ENCODE data around the gene SUSD1.

Gene SUSD1

DNA sequence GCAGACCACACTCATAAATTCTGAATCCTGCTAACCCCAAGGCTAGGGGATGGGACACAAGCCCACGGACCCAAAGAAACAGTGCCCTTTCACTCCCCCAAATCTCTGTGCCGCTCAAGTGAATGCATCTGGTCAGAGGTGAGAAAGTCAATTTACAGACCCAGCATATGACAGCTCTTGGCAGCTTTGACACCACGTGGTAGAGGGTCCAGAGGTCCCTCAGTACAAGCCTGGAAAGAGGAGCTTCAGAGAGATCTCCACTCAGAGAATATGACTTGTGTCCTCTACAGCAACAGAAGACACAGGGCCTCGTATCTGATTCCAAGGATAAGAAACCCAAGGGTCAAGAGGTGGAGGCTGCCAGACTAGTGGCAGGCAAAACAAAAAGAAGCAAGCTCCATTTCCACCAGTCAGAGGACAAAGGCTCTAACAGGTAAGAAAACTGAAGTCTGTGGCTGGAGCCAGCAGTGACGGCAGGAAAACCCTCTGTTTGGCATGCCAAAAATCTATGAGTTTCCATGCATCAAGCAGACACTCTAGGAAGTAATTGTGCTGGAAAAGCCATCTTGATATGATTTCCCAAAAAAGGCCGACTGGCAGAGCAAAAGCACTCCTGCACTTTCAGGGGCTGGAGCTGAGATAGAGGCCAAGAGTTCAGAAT lies 139.8 kb downstream of the SUSD1 start:
- peak; percentile 64 for DNase-seq

DNA sequence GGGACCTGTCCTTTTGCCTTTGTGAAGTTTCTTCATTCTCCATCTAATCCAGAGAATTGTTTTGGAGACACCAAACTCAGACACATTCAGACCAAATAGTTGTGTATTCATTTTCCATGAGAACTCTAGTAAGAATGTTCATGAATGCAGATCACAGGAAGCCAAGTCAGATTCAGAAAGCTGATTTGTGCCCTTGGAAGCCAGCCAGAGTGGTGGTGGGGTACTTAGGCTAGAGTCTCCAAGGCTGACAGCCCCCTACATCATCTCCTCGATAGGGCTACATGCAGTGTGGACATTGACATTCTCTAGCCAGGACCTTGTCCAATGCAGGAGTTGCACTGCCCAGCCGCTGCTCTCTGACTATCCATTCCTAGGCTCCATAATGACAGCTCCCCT lies 140.9 kb downstream of the SUSD1 start:
- DNase-seq: no peak

DNA sequence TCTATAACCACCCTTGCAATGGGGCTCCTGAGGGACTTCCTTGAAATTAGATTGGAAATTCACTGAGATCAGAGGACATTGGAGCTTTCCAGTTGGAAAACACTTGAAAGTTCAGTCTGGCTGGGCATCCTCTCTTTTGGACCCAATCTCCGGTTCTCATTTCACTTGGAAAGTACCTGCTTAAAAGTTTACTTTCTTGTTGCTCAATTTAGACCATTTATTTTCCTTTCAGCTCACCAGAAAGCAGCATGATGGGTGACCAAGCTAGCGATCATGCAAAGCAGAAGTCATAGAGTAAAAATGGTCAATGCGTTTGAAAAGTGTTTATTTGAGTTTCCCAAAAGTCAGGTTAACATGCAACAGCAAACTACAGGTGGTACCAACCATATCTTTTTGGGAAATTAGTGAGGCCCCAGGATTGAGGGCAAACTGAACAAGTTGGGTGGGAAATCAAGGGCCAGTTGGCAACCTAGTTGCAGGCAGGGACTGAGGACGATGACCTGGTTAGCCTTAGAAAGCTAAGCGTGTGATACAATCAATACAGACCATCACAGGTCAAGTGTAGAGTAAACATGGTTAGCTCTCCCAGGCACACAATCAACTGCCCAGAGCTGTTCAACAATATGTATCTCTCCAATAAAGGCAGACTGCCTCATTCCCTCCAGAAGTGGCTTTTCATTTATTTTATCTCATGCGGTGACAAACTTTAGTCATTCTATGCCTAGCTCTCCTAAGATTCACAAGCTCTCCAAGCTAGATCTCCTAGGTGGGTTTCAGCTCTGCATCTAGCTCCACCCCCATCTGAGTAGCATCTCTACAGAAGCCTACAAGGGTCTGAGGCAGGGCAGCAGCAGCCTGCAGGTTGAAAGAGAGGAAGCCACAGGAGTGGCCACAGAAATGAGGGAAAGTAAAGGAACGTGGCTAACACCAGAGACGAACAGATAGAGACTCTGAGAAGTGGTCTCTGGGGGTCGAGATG lies 141.6 kb downstream of the SUSD1 start:
- DNase-seq: no peak

DNA sequence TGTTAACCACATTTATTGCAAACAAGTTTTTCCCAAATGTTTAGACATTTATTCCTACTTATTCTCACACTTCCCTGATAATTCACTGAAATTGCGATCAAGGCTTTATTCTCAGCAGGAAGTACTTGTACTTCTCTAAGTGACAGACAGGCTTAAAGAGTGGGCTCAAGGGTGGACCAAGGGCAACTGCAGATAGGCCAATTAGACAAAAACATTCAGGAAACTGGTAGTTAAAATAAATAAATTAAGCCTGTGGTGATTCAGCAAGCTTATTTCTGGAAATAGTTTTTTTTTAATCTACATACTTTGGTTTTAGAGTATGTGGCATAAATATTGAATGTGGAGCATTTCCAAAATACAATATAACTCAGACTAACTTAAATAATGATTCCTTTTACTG lies 142.4 kb downstream of the SUSD1 start:
- no peak for DNase-seq

DNA sequence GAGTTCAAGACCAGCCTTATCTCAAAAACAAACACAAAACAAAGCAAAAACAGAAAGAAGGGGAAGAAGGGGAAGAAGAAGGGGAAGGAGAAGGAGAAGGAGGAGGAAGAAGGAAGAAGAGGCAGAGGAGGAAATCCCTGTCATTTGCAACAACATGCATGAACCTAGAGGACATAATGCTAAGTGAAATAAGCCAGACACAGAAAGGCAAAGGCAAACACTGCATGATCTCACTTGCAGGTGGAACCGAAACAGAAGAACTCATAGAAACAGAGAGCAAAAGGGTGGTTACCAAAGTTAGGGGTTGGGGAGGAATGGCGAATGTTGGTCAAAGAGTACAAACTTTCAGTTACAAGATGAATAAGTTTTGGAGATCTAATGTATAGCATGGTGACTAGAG lies 143.1 kb downstream of the SUSD1 start:
- DNase-seq: no peak

DNA sequence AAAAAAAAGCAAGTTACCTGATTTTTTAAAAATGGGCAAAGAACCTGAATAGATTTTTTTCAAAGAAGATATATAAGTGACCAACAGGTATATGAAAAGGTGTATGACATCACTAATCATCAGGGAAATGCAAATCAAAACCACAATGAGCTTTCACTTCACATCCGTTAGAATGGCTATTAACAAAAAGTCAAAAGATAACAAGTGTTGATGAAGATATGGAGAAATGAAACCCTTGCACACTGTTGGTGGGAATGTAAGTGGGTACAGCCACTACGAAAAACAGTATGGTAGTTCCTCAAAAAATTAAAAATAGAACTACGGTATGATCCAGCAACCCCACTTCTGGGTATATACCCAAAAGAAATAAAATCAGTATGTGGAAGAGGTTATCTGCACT lies 143.7 kb downstream of the SUSD1 start:
- DNase-seq: no peak

DNA sequence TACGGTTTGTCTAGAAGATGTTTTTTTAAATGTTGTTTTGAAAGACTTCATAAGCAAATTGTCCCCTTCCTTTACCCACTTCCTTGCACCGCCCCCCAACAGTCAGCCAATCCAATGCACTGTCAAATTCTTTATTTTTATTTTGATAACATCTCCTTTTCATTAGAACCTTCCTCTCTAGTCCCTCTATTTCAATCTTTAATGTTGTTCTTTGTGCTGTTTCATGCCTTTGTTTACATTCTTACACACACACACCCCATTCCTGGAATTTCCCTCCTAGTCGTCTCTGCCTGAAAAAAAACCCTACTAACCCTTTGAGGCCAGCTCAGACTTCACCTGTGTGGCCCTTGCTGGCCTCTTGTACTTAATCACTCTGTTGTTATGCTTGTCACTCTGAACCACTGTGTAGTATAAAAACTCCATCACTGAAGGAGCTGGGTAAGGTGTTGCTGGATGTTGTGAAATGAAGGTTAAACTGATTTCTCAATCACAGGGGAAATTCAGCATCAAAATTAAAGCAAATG lies 145.1 kb downstream of the SUSD1 start:
- no peak for DNase-seq

DNA sequence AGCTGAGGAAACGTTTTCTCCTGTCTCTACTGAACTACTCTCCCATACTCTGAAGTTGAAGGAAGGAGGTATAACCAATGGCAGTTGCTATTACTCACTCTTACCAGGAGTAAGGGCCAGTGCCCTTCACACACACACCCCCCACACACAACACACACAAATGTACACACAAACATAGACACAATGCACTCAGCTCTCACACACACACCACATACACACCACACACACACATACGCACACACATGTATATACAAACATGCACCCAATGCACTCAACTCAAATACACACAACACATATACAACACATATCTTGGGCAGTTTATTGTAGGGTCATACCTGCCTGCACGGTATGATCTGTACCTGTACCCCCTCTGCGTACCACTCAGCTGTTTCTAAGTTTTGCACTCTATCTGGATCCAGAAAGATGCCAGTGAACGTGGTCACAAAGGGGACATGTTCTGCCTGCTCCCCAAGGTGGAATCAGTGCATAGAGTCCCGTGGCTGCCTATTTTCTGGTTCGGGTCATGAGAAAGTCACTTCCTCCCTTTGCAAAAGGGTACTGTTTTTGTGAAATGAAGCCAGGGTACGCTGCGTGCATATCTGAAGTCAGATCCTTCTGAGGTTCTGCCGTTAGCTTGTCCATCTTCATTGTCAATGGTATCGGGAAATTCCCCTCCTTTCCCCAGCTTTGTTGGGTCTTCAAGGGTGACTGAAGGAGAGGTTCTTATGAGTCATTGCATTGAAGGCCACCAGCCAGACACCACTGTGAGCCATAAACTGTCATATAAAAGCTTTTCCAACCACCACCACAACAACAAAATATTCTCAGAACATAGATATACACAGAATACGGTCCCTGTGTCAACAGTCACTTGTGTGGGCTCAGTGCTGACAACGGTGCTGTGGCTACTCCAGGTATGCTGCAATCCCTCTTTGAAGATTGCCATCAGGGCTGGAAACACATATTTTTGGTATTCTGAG lies 146.6 kb downstream of the SUSD1 start:
- no peak for DNase-seq

DNA sequence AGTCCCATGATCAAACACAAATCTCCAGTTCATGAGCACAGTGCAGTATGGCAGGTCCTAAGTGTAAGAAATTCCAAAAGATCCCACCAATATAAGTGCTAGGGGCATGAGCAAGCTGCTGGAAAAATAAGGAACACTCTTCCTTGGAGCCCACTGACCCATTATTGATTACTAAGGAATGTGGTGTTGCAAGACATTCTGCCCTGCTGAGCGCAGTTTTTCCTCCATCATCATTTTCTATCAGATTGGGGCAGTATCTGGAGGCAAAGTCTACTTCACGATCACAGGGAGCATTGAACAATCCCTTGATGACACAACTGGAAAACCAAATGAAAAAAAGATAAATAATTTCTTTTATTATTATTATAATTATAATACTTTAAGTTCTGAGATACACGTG lies 149.2 kb downstream of the SUSD1 start:
- DNase-seq: no peak

DNA sequence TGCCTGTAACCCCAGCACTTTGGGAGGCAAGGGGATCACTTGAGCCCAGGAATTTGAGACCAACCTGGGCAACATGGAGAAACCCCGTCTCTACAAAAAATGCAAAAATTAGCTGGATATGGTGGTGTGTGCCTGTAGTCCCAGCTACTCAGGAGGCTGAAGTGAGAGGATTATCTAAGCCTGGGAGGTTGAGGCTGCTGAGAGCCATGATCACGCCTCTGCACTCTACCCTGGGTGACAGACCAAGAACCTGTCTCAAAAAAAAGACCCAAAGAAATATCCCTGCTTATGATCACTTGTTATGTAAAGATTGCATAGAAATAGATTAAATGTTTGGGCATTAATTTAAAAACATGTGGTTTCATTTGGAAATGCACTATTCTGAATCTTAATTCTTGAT lies 153.4 kb downstream of the SUSD1 start:
- no peak for DNase-seq

DNA sequence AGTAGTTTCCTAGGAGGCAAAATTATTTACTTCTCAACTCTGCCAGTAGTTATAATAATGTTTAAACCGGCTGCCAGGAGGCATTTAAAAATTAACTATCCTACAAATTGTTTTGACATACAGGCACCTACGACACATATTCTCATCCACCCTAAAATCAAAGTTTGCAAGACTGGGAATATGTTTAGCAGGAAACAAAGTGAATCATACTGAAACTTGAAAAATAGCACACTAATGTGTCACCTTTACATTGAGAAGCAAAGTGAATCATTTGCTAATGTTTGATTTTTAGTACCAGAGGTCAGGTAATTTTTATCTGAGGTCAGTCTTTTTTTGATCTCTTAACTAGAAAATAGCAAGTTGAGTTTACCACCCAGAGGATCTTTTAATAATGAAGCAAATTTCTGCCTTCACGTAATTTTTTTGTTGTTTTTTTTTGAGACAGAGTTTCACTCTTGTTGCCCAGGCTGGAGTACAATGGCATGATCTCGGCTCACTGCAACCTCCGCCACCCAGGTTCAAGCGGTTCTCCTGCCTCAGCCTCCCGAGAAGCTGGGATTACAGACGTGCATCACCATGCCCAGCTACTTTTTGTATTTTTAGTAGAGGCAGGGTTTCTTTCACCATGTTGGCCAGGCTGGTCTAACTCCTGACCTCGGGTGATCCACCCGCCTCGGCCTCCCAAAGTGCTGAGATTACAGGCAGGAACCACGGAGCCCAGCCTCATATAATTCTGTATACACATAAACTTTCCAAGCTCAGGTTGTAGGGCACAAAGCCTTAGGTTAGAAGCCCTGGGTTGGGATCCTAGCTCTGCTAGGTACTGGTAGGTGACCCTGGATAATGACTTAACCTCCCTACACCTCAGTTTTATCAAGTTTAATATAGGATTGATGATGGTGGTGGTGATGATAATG lies 154.2 kb downstream of the SUSD1 start:
- no peak for DNase-seq

DNA sequence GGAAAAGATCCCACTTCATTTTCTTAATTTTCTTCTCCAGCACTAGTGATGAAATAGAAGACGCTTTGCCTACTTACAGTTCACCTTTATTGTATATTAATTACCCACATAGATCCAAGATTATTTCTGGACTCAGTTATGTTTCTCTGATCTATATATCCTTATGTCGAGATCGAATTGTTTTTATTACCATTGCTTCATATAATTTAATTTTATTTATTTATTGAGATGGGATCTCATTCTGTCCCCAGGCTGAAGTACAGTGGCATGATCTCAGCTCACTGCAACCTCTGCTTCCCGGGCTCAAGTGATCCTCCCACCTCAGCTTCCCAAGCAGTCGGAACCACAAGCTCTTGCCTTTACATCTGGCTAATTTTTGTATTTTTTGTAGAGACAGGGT lies 157.2 kb downstream of the SUSD1 start:
- no peak for DNase-seq

DNA sequence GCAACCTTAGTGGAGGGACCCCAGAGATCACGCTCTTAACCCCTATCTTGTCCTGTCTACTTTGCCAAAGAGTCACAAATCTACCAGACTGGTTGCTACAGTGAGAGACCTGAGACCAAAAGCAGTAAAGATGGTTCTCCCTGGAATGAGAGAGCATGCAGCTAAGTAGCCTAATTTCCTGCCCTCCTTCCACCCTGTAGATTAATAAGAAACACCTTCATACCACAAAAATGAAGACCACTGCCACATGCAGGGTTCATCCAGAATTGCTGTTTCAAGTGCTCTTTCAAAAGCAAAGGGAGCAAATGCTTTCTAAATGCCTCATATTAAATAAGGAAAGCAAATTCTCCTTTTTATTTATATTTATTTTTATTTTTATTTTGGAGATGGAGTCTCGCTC lies 159.4 kb downstream of the SUSD1 start:
- no peak for DNase-seq

DNA sequence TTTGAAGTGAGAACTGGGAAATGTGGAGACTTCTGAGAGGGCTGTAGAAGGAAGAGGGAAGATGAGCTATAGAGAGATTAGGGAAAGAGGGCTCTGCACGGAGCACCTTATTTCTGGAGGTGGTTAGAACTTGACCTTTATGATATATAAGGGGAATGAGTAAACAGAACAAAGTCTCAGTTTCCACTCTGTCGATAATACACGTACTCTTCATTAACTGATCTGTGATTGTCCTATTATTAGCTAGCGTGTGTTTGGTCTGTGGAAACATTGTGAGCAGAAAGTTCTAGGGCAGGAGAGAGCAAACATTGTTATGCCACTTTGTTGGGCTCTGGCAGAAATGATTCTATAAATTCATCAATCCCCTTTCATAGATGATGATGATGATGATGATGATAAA lies 159.9 kb downstream of the SUSD1 start:
- DNase-seq: no peak

DNA sequence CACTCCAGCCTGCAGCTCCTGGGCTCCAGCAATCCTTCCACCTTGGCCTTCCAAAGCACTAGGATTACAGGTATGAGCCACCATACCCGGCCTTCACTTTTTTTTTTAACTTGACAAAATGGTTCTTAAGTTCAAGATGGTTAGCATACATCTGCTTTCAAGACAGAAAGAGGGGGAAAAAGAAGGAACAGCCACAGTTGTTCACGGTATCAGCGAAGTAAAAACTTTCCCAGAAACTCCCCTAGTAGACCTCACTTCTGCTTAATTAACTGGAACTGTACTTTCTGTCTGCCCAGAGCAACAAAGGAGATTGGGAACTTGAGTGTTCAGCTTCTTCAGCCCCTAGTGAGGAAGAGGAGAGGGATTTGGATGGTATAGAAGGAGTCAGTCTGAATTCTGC lies 161.8 kb downstream of the SUSD1 start:
- DNase-seq: no peak

DNA sequence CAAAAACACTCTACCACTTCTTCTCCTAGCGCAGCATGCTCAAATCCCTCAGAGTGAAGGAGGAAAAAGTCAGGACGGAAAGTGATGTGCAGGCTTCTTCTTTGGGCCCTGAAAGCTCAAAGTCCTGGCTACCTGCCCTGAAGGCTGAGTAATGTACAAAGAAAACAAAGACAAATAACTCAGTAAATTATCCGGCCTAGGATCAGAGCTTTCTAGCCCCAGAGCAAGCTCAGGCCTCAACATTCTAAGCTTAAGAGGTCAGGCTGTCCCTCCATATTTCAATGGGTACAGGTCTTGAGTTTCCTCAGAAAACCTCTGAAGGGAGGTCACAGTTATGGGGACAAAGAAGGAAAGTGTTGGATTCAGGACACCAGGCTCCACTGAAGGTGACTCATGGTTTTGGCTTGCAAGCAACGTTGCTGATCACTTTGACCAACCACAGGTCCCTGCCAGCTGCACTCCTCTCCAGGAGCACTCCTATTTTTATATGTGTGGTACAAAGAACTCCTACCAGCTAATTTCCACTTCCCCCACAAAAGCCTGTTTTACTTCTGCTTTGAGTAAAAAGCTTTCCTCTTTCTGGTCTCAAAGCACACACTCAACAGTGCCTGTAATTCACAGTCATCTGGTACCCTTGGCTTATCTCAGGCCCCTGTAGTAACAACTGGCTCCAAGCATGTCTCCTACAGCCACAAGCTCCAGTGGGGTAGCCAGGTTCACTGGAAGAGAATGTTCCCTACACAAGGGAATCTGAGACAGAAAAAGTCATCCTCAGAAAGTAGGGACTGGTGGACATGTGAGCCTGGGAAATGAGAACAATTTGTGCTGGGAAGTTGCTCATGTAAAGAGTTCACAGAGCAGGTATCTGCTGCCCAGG lies 162.8 kb downstream of the SUSD1 start:
- DNase-seq: no peak

DNA sequence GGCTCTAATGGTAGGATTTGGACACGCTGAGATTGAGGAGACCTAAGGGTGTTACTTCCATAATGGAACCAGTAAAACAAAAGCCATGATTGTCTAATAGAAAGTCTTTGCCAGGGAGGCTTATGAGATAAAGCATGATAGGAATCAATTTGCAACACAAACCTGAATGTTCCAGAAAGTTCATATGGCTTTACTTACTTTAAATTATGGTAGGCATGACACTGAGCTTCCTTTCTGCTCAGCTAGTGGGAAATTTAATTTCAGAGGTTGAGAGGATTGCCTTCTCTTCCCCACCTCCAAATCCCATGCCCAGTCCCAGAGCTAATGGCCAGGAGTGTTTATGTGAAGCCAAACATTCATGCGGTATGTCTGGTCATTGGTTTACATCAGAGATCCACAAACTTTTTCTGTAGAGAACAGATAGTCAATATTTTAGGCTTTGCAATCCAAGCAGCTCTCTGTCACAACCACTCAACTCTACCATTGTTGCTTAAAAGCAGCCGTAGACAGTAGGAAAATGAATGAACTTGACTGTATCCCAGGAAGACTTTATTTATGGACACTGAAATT lies 164.0 kb downstream of the SUSD1 start:
- DNase-seq: no peak

DNA sequence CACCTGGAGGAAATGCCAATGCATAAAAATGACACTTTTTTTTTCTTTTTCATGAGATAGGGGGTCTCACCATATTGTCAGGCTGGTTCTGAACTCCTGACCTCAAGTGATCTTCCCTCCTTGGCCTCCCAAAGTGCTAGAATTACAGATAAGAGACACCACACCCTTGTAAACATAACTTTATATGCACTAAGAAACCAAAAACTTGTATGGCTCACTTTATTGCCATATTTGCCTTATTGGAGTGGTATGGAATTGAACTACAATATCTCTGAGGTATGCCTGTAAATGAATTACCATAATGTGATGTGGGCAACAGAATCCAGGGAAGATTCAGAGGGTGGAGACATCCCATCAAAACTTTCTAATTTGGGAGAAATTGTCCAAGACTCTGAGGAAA lies 164.6 kb downstream of the SUSD1 start:
- no peak for DNase-seq

DNA sequence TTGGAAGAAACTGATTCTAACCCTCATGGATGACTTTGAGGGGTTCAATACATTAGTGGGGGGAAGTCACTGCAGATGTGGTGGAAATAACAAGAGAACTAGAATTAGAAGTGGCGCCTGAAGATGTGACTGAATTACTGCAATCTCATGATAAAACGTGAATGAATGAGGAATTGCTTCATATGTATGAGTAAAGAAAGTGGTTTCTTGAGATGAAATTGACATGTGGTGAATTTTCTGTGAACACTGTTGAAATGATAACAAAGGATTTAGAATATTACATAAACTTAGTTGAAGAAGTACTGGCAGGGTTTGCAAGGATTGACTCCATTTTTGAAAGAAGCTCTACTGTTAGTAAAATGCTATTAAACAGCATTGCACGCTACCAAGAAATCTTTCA lies 165.4 kb downstream of the SUSD1 start:
- DNase-seq: no peak

DNA sequence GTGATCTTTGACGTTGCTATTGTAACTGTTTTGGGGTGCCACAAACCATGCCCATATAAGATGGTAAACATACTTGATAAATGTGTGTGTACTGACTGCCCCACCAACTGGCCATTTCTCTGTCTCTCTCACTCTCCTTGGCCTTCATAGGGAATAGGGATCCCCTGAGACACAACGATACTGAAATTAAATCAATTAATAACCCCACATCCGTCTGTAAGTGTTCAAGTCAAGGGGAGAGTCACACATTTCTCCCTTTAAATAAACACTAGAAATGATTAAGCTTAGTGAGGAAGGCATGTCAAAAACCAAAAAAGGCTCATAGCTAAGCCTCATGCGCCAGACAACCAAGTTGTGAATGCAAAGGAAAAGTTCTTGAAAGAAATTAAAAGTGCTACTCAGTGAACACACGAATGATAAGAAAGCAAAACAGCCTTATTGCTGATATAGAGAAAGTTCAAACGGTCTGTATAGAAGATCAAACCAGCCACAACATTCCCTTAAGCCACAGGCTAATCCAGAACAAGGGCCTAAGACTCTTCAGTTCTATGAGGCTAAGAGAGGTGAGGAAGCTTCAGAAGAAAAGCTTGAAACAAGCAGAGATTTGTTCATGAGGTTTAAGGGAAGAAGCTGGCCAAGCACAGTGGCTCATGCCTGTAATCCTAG lies 167.4 kb downstream of the SUSD1 start:
- DNase-seq: no peak
